Adrenal gland (tissue), 5 donors: Measurements from ENCODE around the gene SRPK2.

ENCODE experiments used
- CTCF ChIP-seq, 6 experiments: fragments of 450-650 bp in 4 of 6; fragments of 200-600 bp in 2 of 6; sonication (generic) in 1 of 6; IDR thresholded peaks; 1 replicate in 5 of 6; 2 replicates in 1 of 6; pipeline versions ENCODE4 v1.5.1 to v1.8.0; 2016 to 2021; ENCODE audit warnings: antibody characterized with exemption in 6 of 6, mild to moderate bottlenecking in 2 of 6, moderate library complexity in 1 of 6
- POLR2A ChIP-seq, 2 donors: fragments of 450-650 bp; IDR thresholded peaks; one replicate each; pipeline ENCODE4 v1.6.1; 2017; ENCODE audit warnings: antibody characterized with exemption in 2 of 2, mild to moderate bottlenecking in 2 of 2, moderate library complexity in 1 of 2
- donor health status: DM: no; HTN: no; CAD: no.

- no peak for TF ChIP-seq CTCF (IDR thresholded peaks at IDR 0.05)
- TF ChIP-seq POLR2A (IDR thresholded peaks at IDR 0.05): no peak
These were observed 33.0 kb downstream of the SRPK2 start for GRCh38 chr7:105355701-105356100.
